Panc1 (cell line): Measurements from ENCODE around the gene GSG1L. TPM values are rescaled to one million over a fixed set of nuclear protein-coding genes. Genes with fewer than 3 reads are reported as not detected.

Source experiments
- ATAC-seq: fragments of 200-7000 bp; cut with Tn5 transposase; 2 replicates; pipeline ENCODE4 v1.9.1; 2020; ENCODE audit warnings: mild to moderate bottlenecking, moderate library complexity
- BruUV-seq: library from RNA; stranded (reverse); fragments of 400-500 nt; replicated peaks from 2 replicates; lab custom pipeline; 2021; lab: Mats Ljungman, UMichigan
- CTCF ChIA-PET: fragments of 300-600 bp; sonication (Branson Sonifier 250); formaldehyde crosslinking; loops from one replicate; lab custom pipeline; 2022; ENCODE audit warnings: antibody characterized with exemption; lab: Charles Lee
- POLR2A ChIA-PET: fragments of 300-600 bp; sonication (Branson Sonifier 250); formaldehyde crosslinking; loops from one replicate; lab custom pipeline; 2022; ENCODE audit warnings: antibody characterized with exemption; lab: Charles Lee
- DNase-seq: peaks from one replicate; pipeline ENCODE4 v3.0.0-alpha.2; 2010; ENCODE audit warnings: low read depth, low spot score
- H3K27ac ChIP-seq: 2 replicates; pipeline ENCODE4 v1.5.1; 2011; ENCODE audit warnings: mild to moderate bottlenecking, low read length, inconsistent platforms
- H3K27me3 ChIP-seq: fragments of 200-500 bp; sonication (Bioruptor generic); 2 replicates; pipeline ENCODE4 v1.6.0; 2014; ENCODE audit warnings: low read length, inconsistent platforms; ENCODE audit not compliant: control insufficient read depth, insufficient read depth
- H3K36me3 ChIP-seq: fragments of 200-500 bp; sonication (Bioruptor generic); 2 replicates; pipeline ENCODE4 v1.5.1; 2014; ENCODE audit warnings: inconsistent platforms, mild to moderate bottlenecking, low read length, moderate library complexity; ENCODE audit not compliant: control insufficient read depth, insufficient read depth
- H3K4me1 ChIP-seq: 2 replicates; pipeline ENCODE4 v1.5.1; 2011; ENCODE audit warnings: inconsistent platforms, mild to moderate bottlenecking, low read length, moderate library complexity; ENCODE audit not compliant: control insufficient read depth, insufficient read depth
- H3K4me3 ChIP-seq, 2 experiments: 2 replicates each; pipeline ENCODE4 v1.5.1; 2011 to 2012; ENCODE audit warnings: low read depth in 2 of 2, low read length in 2 of 2, mild to moderate bottlenecking in 2 of 2, inconsistent platforms in 1 of 2, moderate library complexity in 1 of 2
- H3K9me3 ChIP-seq: fragments of 200-500 bp; sonication (Bioruptor generic); 2 replicates; pipeline ENCODE4 v1.5.1; 2014; ENCODE audit warnings: low read depth, mild to moderate bottlenecking, inconsistent platforms, low read length, moderate library complexity; ENCODE audit not compliant: control insufficient read depth, insufficient read depth
- POLR2AphosphoS5 ChIP-seq: IDR thresholded peaks from 2 replicates; pipeline ENCODE4 v1.6.1; 2012; ENCODE audit warnings: mild to moderate bottlenecking, low read depth, low read length, moderate library complexity
- SIN3A ChIP-seq: IDR thresholded peaks from 2 replicates; pipeline ENCODE4 v1.6.1; 2012; ENCODE audit warnings: low read depth, mild to moderate bottlenecking, low read length, moderate library complexity, borderline replicate concordance; ENCODE audit not compliant: insufficient read depth
- TCF7L2 ChIP-seq: IDR thresholded peaks from 2 replicates; pipeline ENCODE4 v1.6.1; 2011; ENCODE audit warnings: mild to moderate bottlenecking, low read depth, low read length, inconsistent platforms
- in situ Hi-C: cut with HindIII; loops from 2 replicates; pipeline ENCODE4 v1.10.0; 2016; ENCODE audit warnings: low sequenced_read_pairs, low pct_unique_long_range_greater_than_20kb
- intact Hi-C: fragments of 100-400 bp; cut with micrococcal nuclease; formaldehyde crosslinking; loops from one replicate; pipeline ENCODE4 v1.10.0; 2022; ENCODE audit not compliant: unreplicated experiment
- total RNA-seq: library from RNA; stranded (reverse); gene quantifications from one replicate; pipeline ENCODE4 v1.2.1, GENCODE V29; 2021; ENCODE audit not compliant: unreplicated experiment
- TF ChIP-seq, protein P1 (sequence below): fragments of 450-650 bp; IDR thresholded peaks from 2 replicates; pipeline ENCODE4 v1.5.1; 2017; ENCODE audit warnings: mild to moderate bottlenecking
- TF ChIP-seq, protein P2 (sequence below), 2 experiments: IDR thresholded peaks; 2 replicates each; pipeline ENCODE4 v1.6.1; 2011 to 2012; ENCODE audit warnings: low read depth in 2 of 2, control low read depth in 1 of 2, low read length in 1 of 2, mild to moderate bottlenecking in 1 of 2, moderate library complexity in 1 of 2; ENCODE audit not compliant: insufficient read depth in 1 of 2

The GSG1L gene
- total RNA-seq, 1 experiment from 2014 or later = 0.08 TPM

DNA sequence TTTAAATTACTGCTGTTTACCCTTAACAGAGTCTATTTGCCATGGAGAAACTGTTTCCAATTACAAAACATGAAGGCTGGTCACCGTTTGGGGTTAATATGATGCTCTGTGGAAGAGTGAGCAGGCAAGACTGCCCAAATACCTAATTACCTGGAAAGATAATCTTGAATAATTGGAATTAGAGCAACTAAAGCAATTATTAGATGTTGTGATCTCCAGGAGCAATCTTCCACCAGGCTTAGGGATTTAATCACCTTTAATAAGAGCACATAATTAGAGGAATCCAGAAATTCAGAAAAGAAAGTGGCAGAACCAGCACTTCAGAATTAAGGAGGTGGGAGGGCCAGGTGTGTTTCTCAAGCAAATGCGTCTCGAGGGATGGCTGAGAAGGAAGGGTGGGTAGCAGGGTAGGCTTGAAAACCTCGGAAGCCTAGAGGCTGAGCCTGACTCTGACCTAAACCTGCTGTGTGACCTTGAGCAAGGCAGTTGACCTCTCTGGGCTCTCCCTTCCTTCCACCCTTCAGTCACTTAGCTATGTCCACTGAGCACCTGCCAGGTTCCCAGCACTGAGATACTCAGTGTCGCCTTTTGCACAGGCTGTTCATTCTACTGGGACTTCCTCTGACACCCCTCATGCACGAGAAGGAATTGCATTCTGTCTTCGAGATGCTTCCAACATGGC, 113.2 kb downstream of the GSG1L start:
- ChIA-PET POLR2A (no interaction called here), CTCF (no interaction called here)
- in situ Hi-C loops = no loop called here
- no peak for TF ChIP-seq SIN3A
- DNase-seq = no peak
- Histone ChIP-seq H3K36me3 (no peaks in the 10 kb centered on the region), H3K4me3 (no peak overlapping the region), H3K27ac (no peak overlapping the region), H3K27me3 (0 out of 2 replicates have a peak, but pooled peaks cover 2% of the 10 kb centered on the region), H3K9me3 (no peaks in the 10 kb centered on the region), H3K4me1 (no peaks in the 10 kb centered on the region)
- ATAC-seq = no peak
- intact Hi-C loops = no loop called here
- BruUV-seq = no TSS peak

DNA sequence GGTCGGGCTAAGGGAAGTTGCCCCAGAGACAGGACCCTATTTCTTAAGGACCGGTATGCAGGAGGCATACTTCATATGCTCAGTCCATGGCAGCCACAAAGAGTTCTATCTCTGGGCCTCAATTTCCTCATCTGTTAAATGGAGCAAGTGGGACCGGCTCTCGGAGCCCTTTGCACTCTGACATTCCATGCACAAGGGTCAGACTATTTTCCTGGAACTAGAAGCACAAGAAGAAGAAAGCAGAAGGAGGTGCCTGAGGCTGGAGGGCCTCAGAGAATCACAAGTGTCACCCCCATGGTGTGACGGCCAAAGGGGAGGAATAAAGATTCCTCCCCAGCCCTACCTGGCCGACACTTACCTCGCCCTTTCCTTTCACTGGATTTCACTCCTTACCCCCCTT, 115.8 kb downstream of the GSG1L start:
- in situ Hi-C loops = no loop called here
- H3K27ac ChIP-seq = no peak overlapping the region
- no TSS peak for BruUV-seq
- POLR2A ChIA-PET = no interaction called here
- intact Hi-C loops = no loop called here
- no peak for ATAC-seq
- DNase-seq = no peak
- TF ChIP-seq, protein P1, sequence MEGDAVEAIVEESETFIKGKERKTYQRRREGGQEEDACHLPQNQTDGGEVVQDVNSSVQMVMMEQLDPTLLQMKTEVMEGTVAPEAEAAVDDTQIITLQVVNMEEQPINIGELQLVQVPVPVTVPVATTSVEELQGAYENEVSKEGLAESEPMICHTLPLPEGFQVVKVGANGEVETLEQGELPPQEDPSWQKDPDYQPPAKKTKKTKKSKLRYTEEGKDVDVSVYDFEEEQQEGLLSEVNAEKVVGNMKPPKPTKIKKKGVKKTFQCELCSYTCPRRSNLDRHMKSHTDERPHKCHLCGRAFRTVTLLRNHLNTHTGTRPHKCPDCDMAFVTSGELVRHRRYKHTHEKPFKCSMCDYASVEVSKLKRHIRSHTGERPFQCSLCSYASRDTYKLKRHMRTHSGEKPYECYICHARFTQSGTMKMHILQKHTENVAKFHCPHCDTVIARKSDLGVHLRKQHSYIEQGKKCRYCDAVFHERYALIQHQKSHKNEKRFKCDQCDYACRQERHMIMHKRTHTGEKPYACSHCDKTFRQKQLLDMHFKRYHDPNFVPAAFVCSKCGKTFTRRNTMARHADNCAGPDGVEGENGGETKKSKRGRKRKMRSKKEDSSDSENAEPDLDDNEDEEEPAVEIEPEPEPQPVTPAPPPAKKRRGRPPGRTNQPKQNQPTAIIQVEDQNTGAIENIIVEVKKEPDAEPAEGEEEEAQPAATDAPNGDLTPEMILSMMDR = no peak
- TF ChIP-seq SIN3A (no peak), POLR2AphosphoS5 (no peak), TCF7L2 (no peak)
- TF ChIP-seq, protein P2, sequence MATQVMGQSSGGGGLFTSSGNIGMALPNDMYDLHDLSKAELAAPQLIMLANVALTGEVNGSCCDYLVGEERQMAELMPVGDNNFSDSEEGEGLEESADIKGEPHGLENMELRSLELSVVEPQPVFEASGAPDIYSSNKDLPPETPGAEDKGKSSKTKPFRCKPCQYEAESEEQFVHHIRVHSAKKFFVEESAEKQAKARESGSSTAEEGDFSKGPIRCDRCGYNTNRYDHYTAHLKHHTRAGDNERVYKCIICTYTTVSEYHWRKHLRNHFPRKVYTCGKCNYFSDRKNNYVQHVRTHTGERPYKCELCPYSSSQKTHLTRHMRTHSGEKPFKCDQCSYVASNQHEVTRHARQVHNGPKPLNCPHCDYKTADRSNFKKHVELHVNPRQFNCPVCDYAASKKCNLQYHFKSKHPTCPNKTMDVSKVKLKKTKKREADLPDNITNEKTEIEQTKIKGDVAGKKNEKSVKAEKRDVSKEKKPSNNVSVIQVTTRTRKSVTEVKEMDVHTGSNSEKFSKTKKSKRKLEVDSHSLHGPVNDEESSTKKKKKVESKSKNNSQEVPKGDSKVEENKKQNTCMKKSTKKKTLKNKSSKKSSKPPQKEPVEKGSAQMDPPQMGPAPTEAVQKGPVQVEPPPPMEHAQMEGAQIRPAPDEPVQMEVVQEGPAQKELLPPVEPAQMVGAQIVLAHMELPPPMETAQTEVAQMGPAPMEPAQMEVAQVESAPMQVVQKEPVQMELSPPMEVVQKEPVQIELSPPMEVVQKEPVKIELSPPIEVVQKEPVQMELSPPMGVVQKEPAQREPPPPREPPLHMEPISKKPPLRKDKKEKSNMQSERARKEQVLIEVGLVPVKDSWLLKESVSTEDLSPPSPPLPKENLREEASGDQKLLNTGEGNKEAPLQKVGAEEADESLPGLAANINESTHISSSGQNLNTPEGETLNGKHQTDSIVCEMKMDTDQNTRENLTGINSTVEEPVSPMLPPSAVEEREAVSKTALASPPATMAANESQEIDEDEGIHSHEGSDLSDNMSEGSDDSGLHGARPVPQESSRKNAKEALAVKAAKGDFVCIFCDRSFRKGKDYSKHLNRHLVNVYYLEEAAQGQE (IDR thresholded peaks at IDR 0.05; ENCODE audit: insufficient read depth in 1 of 2, low read depth in 2 of 2, low read length in 1 of 2) = no peak
- 0 out of 2 replicates have a peak, but pooled peaks cover 2% of the 10 kb centered on the region for H3K27me3 ChIP-seq
- H3K4me1 ChIP-seq = no peaks in the 10 kb centered on the region
- CTCF ChIA-PET = no interaction called here
- H3K36me3 ChIP-seq = no peaks in the 10 kb centered on the region
- H3K4me3 ChIP-seq = no peak overlapping the region
- H3K9me3 ChIP-seq = no peaks in the 10 kb centered on the region

DNA sequence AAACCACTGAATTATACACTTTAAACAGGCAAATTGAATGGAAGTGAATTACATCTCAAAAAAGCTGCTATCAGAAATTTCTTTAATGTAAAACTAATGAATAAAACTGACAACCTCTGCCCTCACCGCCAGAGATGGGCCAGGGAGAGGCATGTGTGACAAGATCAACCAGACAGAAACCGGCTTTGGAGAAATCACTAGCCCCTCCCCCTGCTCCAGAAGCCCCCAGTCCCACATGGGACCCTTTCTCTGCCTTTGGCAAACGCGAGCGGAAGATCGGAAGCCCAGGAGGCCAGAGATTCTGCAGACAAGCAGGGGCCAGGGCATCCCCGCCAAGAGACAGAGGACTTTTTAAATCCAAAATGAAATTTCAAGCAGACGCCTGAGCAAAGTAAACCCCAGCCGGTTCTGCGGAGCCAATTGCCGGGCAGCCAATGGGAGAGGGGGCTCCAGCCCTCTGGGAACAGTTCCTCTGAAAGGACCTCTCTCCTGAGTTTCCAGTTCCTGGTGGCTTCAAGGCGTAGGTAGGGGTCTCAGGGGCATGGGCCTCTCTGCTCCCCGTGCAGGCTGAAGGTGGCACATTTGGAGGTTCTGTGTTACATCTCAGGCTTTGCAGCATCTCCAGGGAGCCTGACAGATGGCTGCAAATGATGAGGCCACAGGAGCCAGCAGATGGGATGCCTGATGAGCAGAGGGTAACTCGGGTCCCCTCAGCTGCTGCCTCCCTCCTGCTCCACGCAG, 118.1 kb downstream of the GSG1L start:
- Histone ChIP-seq H3K4me3 (no peak overlapping the region), H3K27ac (no peak overlapping the region), H3K27me3 (peaks cover 2% of the 10 kb centered on the region; the same call in 1 of the 2 replicates), H3K9me3 (no peaks in the 10 kb centered on the region), H3K4me1 (no peaks in the 10 kb centered on the region), H3K36me3 (no peaks in the 10 kb centered on the region)
- DNase-seq (no peak), ATAC-seq (no peak)
- no TSS peak for BruUV-seq
- TF ChIP-seq SIN3A = no peak
- no peak for TF ChIP-seq TCF7L2
- TF ChIP-seq, protein P1 = no peak
- TF ChIP-seq, protein P2 (IDR thresholded peaks at IDR 0.05; ENCODE audit: insufficient read depth in 1 of 2, low read depth in 2 of 2, low read length in 1 of 2) = no peak
- TF ChIP-seq POLR2AphosphoS5 = no peak
- ChIA-PET POLR2A (no interaction called here), CTCF (no interaction called here)
- intact Hi-C loops = no loop called here
- in situ Hi-C loops = no loop called here
